GM18517 (cell line): ENCODE data around the gene RARB.

Source experiments
- ATAC-seq: cut with Tn5 transposase; IDR thresholded peaks from one replicate; pipeline ENCODE4 v1.9.1; 2021; ENCODE audit warnings: mild to moderate bottlenecking, moderate library complexity; ENCODE audit not compliant: unreplicated experiment

Gene RARB

GRCh38 chr3:25421747-25422146 is 6.3 kb upstream of the RARB start:
- ATAC-seq = no peak

GRCh38 chr3:25423780-25424588 is 4.1 kb upstream of the RARB start:
- no peak for ATAC-seq

GRCh38 chr3:25424614-25425013 is 3.4 kb upstream of the RARB start:
- ATAC-seq = no peak

- no peak for ATAC-seq
Observed at GRCh38 chr3:25426408-25426807, 1.7 kb upstream of the RARB start.

GRCh38 chr3:25427155-25427554 is 908 bp upstream of the RARB start:
- ATAC-seq = no peak

GRCh38 chr3:25427563-25427941 is 511 bp upstream of the RARB start:
- ATAC-seq = no peak

GRCh38 chr3:25428789-25429335 is 799 bp downstream of the RARB start:
- no peak for ATAC-seq

GRCh38 chr3:25429361-25430286 is 1.6 kb downstream of the RARB start:
- no peak for ATAC-seq

- ATAC-seq = no peak
Observed at GRCh38 chr3:25430287-25430934, 2.3 kb downstream of the RARB start.

GRCh38 chr3:25430935-25431770 is 3.1 kb downstream of the RARB start:
- no peak for ATAC-seq

- no peak for ATAC-seq
Observed at GRCh38 chr3:25432176-25432720, 4.2 kb downstream of the RARB start.

- ATAC-seq = no peak
Observed at GRCh38 chr3:25433106-25433505, 5.0 kb downstream of the RARB start.

- ATAC-seq = no peak
Observed at GRCh38 chr3:25433868-25434267, 5.8 kb downstream of the RARB start.

GRCh38 chr3:25437953-25438352 is 9.9 kb downstream of the RARB start:
- ATAC-seq = no peak

GRCh38 chr3:25438791-25439555 is 10.9 kb downstream of the RARB start:
- no peak for ATAC-seq

GRCh38 chr3:25441234-25441856 is 13.3 kb downstream of the RARB start:
- ATAC-seq = no peak

GRCh38 chr3:25442486-25442885 is 14.4 kb downstream of the RARB start:
- ATAC-seq = no peak

GRCh38 chr3:25444273-25444672 is 16.2 kb downstream of the RARB start:
- ATAC-seq = no peak

GRCh38 chr3:25445731-25446130 is 17.7 kb downstream of the RARB start:
- ATAC-seq = no peak
